Nephron progenitor cell (in vitro differentiated cells): Measurements from ENCODE around the gene PDGFRB.

Experiments
- DNase-seq: peaks from one replicate; pipeline ENCODE4 v3.0.0; 2021
- H3K27ac Mint-ChIP-seq: 2 replicates; pipeline ENCODE4 v1.8.0; 2021; ENCODE audit warnings: mild to moderate bottlenecking, moderate library complexity, mixed read lengths
- H3K27me3 Mint-ChIP-seq: 2 replicates; pipeline ENCODE4 v1.8.0; 2021; ENCODE audit warnings: mild to moderate bottlenecking, low read depth, mixed read lengths; ENCODE audit not compliant: poor library complexity
- H3K36me3 Mint-ChIP-seq: 2 replicates; pipeline ENCODE4 v1.8.0; 2021; ENCODE audit warnings: low read depth, mixed read lengths
- H3K4me1 Mint-ChIP-seq: 2 replicates; pipeline ENCODE4 v1.8.0; 2021; ENCODE audit warnings: mixed read lengths
- H3K4me3 Mint-ChIP-seq: 2 replicates; pipeline ENCODE4 v1.8.0; 2021; ENCODE audit warnings: mild to moderate bottlenecking, moderate library complexity, mixed read lengths
- H3K9me3 Mint-ChIP-seq: 2 replicates; pipeline ENCODE4 v1.8.0; 2021; ENCODE audit warnings: mild to moderate bottlenecking, moderate library complexity, mixed read lengths
- TF ChIP-seq, protein P1 (sequence below): fragments of 200-600 bp; sonication (generic); IDR thresholded peaks from 2 replicates; pipeline ENCODE4 v1.5.0; 2021; ENCODE audit warnings: antibody characterized with exemption

The PDGFRB gene

DNA sequence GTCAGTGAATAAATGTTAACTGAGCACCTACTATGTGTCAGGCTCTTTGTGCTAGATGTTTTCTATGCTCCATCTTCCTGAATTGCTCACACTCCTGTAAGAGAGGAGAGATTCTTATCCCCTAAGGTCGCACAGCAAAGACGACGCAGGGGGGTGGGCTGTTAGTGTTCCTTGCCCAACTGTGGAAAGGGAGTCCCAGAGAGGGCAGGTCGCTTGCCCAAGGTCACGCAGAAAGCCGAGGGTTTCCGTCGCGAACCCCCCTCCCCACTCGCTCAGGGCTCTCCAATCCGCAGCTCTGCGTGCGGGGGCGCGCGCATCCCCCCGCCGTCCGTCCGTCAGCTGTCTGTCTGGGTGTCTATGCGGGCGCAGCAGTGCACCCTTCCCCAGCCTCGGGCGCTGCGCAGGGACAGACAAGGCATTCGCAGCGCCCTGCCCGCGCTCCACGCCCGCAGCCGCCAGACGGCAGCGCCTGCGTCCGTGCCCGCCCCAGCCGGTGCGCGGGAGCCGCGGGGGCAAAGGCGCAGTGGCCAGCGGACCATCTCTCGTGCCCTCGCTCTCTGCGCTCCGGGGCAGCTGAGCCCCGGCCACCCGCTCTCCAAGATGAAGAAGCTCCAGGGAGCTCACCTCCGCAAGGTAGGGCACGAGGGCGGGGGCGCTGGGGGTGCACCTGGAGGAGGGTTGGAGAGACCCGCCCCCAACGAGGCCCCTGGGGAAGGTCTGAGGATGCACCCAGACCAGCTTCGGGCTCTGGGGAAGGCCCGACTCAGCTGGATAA, 34.3 kb upstream of the PDGFRB start, which contains the start of gene SLC6A7:
Gene SLC6A7 (plus strand): TSS at position 335 of the 775 bp plus-strand sequence. CDS start 266 bp downstream, at position 601.
- Mint-ChIP-seq H3K9me3 (no peaks in the 10 kb centered on the region), H3K27ac (no peak within 1 kb of the TSS), H3K27me3 (peaks cover 59% of the 10 kb centered on the region), H3K36me3 (no peaks in the 10 kb centered on the region), H3K4me3 (peak within 1 kb of the TSS; percentile 69), H3K4me1 (peaks cover 63% of the 10 kb centered on the region)
- peak; percentile 44 for DNase-seq
- TF ChIP-seq, protein P1, sequence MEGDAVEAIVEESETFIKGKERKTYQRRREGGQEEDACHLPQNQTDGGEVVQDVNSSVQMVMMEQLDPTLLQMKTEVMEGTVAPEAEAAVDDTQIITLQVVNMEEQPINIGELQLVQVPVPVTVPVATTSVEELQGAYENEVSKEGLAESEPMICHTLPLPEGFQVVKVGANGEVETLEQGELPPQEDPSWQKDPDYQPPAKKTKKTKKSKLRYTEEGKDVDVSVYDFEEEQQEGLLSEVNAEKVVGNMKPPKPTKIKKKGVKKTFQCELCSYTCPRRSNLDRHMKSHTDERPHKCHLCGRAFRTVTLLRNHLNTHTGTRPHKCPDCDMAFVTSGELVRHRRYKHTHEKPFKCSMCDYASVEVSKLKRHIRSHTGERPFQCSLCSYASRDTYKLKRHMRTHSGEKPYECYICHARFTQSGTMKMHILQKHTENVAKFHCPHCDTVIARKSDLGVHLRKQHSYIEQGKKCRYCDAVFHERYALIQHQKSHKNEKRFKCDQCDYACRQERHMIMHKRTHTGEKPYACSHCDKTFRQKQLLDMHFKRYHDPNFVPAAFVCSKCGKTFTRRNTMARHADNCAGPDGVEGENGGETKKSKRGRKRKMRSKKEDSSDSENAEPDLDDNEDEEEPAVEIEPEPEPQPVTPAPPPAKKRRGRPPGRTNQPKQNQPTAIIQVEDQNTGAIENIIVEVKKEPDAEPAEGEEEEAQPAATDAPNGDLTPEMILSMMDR, result no peak

DNA sequence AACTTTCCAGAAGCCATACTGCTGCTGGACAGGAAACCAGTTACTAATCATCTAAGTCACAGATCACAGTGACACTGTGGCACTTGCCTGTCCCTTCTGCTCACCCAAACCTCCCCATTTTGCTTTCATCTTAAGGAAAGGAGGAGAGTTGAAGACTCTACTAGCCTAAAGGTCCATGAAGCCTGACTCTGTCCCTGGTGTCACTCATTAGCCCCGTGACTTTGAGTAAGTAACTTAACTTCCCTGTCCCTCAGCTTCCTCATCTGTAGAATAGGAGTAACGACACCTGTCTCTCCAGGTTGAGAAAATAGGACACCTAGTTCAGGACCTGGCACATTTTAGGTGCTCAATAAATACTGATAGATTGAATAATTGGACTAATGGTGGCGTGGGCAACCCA, 33.7 kb upstream of the PDGFRB start:
- TF ChIP-seq, protein P1, result no peak
- Mint-ChIP-seq H3K36me3 (no peaks in the 10 kb centered on the region), H3K27me3 (peaks cover 57% of the 10 kb centered on the region)

DNA sequence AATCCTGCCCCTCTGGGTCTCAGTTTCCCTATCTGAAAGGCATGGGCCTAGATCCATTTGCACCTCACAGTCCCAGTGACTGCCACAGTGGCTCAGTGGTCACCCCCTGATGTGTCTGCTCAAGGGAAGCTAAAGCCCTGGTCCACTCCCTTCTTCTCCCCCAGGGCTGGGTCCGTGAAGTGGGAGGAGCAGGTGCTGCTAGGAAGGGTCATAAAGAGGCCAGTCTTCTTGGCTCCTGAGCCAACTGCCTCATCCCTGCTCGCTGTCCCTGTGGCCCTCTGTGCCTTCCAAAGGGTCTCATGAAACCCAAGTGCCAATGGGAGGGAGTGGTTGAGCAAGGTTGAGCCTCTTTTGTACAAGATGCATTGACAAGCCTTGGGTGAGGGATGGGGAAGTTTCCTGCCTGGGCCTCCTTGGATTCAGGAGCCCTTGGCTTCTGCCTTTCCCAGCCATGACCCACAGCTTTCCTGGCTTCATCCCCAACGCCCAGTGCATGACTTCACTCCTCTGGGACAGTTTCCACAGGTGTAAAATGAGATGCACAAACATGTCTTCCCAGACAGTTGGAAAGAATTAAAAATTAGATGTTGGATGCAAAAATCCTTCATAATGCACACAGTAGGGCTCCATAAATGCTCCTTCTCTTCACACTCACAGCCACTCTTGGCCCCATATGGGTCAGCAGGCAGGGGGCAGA, 32.6 kb upstream of the PDGFRB start:
- peaks cover 55% of the 10 kb centered on the region for H3K27me3 Mint-ChIP-seq
- H3K4me1 Mint-ChIP-seq, result peaks cover 57% of the 10 kb centered on the region

More for the DNA sequence above, 33.7 kb upstream of the PDGFRB start:
- H3K27ac Mint-ChIP-seq, result no peak overlapping the region
- no peaks in the 10 kb centered on the region for H3K9me3 Mint-ChIP-seq
- H3K4me3 Mint-ChIP-seq, result peak overlapping the region; percentile 69
- peaks cover 62% of the 10 kb centered on the region for H3K4me1 Mint-ChIP-seq
- no peak for DNase-seq

DNA sequence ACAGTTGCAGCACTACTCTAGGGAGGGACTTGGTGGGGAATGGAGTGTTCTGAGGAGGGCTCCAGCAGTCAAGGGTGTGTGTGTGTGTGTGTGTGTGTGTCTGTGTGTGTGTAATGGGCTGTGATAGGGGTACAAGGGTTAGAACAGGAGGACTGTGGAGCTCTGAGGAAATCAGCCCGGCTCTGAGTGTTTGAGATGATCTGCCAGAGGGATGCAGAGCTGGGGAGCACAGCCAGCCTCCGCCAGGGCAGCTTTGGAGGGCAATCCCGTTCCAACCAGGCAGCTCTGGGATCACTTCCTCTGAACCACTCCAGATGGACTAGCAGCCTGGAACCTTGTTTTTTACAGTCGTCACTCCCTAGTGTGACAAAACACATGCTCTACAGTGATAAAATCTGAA, 31.3 kb upstream of the PDGFRB start:
- Mint-ChIP-seq H3K27me3 (peaks cover 50% of the 10 kb centered on the region), H3K4me1 (peaks cover 66% of the 10 kb centered on the region), H3K27ac (no peak overlapping the region), H3K36me3 (no peaks in the 10 kb centered on the region), H3K9me3 (no peaks in the 10 kb centered on the region), H3K4me3 (no peak overlapping the region)
- no peak for DNase-seq
- TF ChIP-seq, protein P1, result no peak

More for the DNA sequence above, 32.6 kb upstream of the PDGFRB start:
- H3K36me3 Mint-ChIP-seq, result no peaks in the 10 kb centered on the region
- DNase-seq, result no peak
- no peaks in the 10 kb centered on the region for H3K9me3 Mint-ChIP-seq
- no peak overlapping the region for H3K27ac Mint-ChIP-seq
- H3K4me3 Mint-ChIP-seq, result no peak overlapping the region
- TF ChIP-seq, protein P1, result no peak

DNA sequence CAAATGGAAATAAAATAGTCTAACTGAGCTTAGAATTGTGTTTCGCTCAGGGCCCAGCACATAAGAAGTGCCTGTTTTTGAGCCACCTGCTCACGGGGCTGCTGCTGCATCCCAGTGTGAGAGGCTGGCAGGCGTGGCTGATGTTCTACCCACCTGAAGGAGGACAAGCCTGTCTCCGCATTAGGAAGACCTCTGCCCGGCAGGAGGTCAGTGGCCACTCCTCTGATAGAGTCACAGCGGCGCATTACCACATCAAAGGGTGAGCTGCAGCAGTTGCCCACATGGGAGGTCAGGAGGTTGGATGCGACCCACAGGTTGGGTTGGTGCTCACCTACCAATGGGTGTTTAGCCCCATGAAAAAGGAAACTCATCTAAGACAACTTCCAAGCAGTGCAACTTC, 30.5 kb upstream of the PDGFRB start:
- Mint-ChIP-seq H3K27me3 (peaks cover 44% of the 10 kb centered on the region), H3K4me3 (no peak overlapping the region), H3K4me1 (peaks cover 66% of the 10 kb centered on the region), H3K36me3 (no peaks in the 10 kb centered on the region), H3K9me3 (no peaks in the 10 kb centered on the region), H3K27ac (peak overlapping the region; percentile 25)
- no peak for DNase-seq
- TF ChIP-seq, protein P1, result no peak
